GM12864 (cell line): ENCODE measurements around the gene TP53I11.

Experiments
- DNase-seq: peaks from one replicate; pipeline ENCODE4 v3.0.0-alpha.2; 2011; ENCODE audit warnings: low read depth
- H3K4me3 ChIP-seq: 2 replicates; pipeline ENCODE4 v1.5.1; 2011; ENCODE audit warnings: mild to moderate bottlenecking, low read depth, low read length, control low read depth
- TF ChIP-seq, protein P1 (sequence below): IDR thresholded peaks from 2 replicates; pipeline ENCODE4 v1.5.1; 2011; ENCODE audit warnings: low read depth, mild to moderate bottlenecking, moderate library complexity, low read length, control low read depth, inconsistent platforms; ENCODE audit errors: missing control alignments

Gene TP53I11

DNA sequence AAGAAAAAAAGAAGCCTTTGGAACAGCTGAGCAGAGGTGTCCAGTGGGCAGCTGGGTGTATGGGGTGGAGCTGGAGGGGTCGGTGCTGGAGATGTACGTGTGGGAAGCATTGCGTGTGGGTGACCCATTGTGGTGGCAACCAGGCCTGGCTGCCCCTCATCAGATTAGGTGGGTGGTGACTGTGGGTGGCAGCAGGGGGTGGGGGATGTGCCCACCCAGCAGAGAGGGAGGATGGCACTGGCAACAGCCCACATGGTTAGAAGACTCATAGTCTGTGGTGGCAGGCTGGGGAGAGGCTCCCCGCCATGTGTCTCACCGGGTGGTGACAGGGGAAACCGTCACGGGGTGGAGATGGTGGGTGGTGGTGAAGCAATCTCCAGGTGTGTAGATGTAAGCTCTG is 27.6 kb downstream of the TP53I11 start:
- no peak overlapping the region for H3K4me3 ChIP-seq
- TF ChIP-seq, protein P1, sequence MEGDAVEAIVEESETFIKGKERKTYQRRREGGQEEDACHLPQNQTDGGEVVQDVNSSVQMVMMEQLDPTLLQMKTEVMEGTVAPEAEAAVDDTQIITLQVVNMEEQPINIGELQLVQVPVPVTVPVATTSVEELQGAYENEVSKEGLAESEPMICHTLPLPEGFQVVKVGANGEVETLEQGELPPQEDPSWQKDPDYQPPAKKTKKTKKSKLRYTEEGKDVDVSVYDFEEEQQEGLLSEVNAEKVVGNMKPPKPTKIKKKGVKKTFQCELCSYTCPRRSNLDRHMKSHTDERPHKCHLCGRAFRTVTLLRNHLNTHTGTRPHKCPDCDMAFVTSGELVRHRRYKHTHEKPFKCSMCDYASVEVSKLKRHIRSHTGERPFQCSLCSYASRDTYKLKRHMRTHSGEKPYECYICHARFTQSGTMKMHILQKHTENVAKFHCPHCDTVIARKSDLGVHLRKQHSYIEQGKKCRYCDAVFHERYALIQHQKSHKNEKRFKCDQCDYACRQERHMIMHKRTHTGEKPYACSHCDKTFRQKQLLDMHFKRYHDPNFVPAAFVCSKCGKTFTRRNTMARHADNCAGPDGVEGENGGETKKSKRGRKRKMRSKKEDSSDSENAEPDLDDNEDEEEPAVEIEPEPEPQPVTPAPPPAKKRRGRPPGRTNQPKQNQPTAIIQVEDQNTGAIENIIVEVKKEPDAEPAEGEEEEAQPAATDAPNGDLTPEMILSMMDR: no peak
- DNase-seq: no peak

DNA sequence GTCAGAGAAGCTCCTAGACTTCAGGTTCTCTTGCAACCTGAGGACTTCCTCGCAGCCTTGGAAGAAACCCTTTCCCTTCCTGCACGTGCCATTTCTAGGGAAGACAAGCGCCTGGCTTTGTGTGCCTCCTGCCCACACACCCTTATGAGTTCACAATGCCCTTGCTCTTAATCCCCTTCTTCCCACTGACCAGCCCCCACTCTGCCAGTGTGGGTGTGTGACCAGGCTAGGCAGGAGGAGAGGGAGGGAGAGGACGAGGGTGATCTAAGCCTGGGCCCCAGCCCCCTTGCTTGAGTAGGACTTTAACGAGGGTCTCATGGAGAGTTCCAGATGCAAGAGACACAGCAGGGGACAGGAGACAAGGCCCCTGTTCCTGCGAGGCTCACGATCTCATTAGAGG is 30.2 kb downstream of the TP53I11 start:
- TF ChIP-seq, protein P1: no peak
- no peak overlapping the region for H3K4me3 ChIP-seq
- no peak for DNase-seq

DNA sequence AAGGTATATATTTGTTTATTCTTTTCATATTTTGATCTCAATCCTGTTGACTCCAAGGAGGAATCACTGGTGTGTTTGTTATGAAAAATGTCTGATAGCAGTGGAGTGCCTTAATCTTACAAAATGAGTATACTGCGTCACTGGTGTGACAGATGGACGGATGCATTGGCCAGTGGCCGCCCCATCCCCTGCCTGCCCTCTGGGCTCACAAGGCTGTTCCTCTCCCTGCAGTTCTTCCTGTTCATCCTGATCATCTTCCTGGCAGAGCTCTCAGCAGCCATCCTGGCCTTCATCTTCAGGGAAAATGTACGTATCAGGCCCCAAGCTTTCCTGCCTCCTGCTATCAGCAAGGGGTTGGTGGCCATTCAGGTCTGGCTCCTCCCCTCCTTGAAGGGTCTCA is 32.9 kb downstream of the TP53I11 start:
- no peak for DNase-seq
- TF ChIP-seq, protein P1: no peak
- no peak overlapping the region for H3K4me3 ChIP-seq

DNA sequence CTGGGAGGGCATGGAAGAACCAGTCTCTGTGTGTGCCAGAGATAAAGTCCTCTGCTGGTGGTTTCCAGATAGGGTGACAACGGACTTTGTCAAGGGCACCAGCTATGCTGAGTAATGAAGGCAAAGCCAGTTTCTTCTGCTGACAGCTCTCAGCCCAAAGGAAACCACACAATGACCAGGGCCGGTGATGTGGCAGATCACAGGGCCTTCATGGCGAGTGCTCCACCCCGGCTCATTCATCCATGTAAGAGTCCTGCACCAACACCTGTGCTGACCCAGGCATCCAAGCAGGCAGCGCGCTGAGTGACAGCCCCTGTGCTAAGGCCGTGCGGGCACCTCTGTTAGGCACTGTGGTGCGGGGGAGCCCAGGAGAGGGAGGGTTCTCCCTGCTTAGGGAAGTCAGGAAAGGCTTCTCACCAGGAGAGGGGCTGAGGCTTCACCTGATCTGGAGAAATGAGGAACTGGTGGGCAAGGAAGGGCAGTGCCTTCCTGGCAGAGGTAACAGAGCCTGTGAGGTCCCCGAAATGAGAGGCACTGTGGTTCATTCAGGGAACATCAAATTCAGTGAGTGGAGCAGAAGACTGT is 33.8 kb downstream of the TP53I11 start:
- no peak overlapping the region for H3K4me3 ChIP-seq
- DNase-seq: no peak
- TF ChIP-seq, protein P1: no peak

DNA sequence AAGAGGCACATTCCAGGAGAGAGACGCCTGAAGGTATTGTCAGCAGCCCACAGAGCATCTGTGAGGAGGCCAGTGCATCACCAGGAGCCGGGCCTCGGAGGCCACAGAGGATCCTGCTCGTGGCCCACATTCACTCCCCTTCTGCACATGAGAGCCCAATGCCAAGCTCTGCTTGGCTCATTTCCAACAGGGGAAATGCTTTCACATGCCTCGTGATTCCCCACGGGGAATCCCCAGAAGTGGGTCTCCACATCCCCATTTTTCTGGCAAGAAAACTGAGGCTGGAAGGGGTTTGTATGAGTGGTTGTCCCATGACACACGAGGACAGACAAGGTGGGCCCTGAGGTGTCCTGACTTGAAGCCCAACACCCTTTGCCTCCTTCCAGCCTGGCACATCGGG is 34.4 kb downstream of the TP53I11 start:
- H3K4me3 ChIP-seq: no peak overlapping the region
- no peak for DNase-seq
- TF ChIP-seq, protein P1: no peak

DNA sequence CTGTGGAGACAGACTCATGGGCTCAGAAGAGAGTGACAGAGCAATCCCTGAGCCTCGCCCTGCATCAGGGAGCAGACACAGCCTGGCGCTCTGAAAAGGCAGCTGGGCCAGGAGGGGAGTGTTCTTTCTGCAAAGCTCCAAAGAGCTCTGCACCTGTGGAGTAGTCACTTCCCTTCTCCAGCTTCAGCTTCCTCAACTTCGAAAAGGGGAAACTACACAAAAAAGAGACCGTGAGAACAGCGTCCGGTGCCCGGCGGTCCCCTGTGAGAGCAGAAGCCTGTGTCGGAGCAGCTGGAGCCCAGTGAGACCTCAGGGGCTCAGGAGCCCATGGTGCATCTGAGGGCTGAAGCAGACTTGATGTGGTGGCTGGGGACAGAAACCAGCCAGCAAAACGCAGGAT is 35.1 kb downstream of the TP53I11 start:
- TF ChIP-seq, protein P1: no peak
- no peak overlapping the region for H3K4me3 ChIP-seq
- DNase-seq: no peak

DNA sequence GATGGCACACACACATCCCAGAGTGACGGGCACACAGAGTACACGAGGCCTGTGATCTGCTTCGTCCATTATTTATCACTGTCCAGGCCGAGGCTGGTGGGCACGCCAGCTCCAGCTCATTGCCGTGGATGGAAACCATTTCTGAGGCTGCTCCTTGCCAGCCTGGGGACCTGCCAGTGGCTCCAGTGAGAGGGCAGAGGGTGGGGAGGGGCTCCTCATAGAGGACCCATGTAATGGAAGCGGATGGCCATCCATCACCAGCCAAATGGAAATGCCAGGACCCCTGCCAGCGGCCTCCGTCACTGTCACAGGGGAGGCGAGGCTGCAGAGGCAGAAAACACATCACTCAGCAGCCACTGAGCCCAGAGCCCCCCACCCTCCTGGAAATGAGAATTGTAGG is 35.7 kb downstream of the TP53I11 start:
- no peak overlapping the region for H3K4me3 ChIP-seq
- TF ChIP-seq, protein P1: no peak
- DNase-seq: no peak
